Muscle of back (tissue), 11 donors: ENCODE data around the gene ATAD1. TPM values are rescaled to one million over a fixed set of nuclear protein-coding genes. Genes with fewer than 3 reads are reported as not detected.
"Not testable (repeated sequence)": the region's sequence is repeated elsewhere in the genome, so short reads cannot be mapped to it uniquely, and the experiment has no call there.

Source experiments
- DNase-seq, 3 donors: peaks; one replicate each; pipeline versions ENCODE4 v3.0.0 to v3.0.0-alpha.2; 2013
- polyA plus RNA-seq, 10 donors: library from polyadenylated mRNA; unstranded; fragments of 120-200 nt; gene quantifications; one replicate each; pipeline ENCODE4 v1.2.1, GENCODE V29; 2013; ENCODE audit not compliant: insufficient read length in 10 of 10

Gene ATAD1
- polyA plus RNA-seq, 10 donors, result 23.2 to 38.5 (median 30.8) TPM

GRCh38 chr10:87847550-87847949, 29.5 kb upstream of the ATAD1 start:
- DNase-seq, result no peak

- not testable (repeated sequence) for DNase-seq
These were observed 28.7 kb upstream of the ATAD1 start for GRCh38 chr10:87846711-87847110.

GRCh38 chr10:87846023-87846422, 28.0 kb upstream of the ATAD1 start:
- DNase-seq, result no peak

- DNase-seq, result no peak
These were observed 27.6 kb upstream of the ATAD1 start for GRCh38 chr10:87845624-87845998.

GRCh38 chr10:87844837-87845623, 27.0 kb upstream of the ATAD1 start:
- DNase-seq, result no peak

- DNase-seq, result no peak
These were observed 25.7 kb upstream of the ATAD1 start for GRCh38 chr10:87843714-87844113.

- no peak for DNase-seq
These were observed 24.9 kb upstream of the ATAD1 start for GRCh38 chr10:87842776-87843497.

- no peak for DNase-seq
These were observed 24.2 kb upstream of the ATAD1 start for GRCh38 chr10:87842220-87842641.

- no peak for DNase-seq
These were observed 23.2 kb upstream of the ATAD1 start for GRCh38 chr10:87841186-87841585.

GRCh38 chr10:87838650-87839049, 20.6 kb upstream of the ATAD1 start:
- no peak for DNase-seq

- DNase-seq, result peak in 1 of 3 donors; percentile 5
These were observed 19.4 kb upstream of the ATAD1 start for GRCh38 chr10:87837445-87837844.

- DNase-seq, result no peak
These were observed 18.1 kb upstream of the ATAD1 start for GRCh38 chr10:87836098-87836497.

- DNase-seq, result no peak
These were observed 12.1 kb upstream of the ATAD1 start for GRCh38 chr10:87829986-87830729.

GRCh38 chr10:87829051-87829450, 11.0 kb upstream of the ATAD1 start:
- not testable (repeated sequence) for DNase-seq

GRCh38 chr10:87827681-87828080, 9.7 kb upstream of the ATAD1 start:
- no peak for DNase-seq

GRCh38 chr10:87826653-87827052, 8.6 kb upstream of the ATAD1 start:
- no peak for DNase-seq

GRCh38 chr10:87819289-87819585, 1.2 kb upstream of the ATAD1 start:
- no peak for DNase-seq

- peak in 1 of 3 donors; percentile 32 for DNase-seq
These were observed 671 bp upstream of the ATAD1 start for GRCh38 chr10:87818505-87819288.

GRCh38 chr10:87816898-87817608, 973 bp downstream of the ATAD1 start:
- DNase-seq, result no peak

- DNase-seq, result no peak
These were observed 1.7 kb downstream of the ATAD1 start for GRCh38 chr10:87816163-87816897.
